NCI-H748 (cell line): Measurements from ENCODE around the gene ABHD12B.
"Not testable (repeated sequence)": the region's sequence is repeated elsewhere in the genome, so short reads cannot be mapped to it uniquely, and the experiment has no call there.

Source experiments
- DNase-seq: peaks from one replicate; lab custom pipeline; 2025; ENCODE audit not compliant: unreplicated experiment; lab: John Stamatoyannopoulos, UW

Gene ABHD12B

DNA sequence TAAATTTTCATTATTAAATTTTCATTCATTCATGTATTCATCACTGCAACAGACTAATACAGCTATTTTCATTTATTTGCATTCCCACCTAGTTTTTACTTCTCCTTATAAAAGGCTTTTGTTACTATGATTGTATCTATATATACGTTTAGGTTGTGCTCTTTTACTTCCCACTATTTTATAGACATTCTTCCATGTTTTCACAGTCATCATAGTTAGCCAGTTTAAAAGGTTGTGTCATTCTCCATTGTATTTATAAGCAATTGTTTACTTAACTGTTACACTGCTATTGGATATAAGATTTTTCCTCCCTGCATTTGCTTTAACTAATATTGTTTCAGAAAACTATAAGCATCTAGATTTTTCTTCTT lies 12.0 kb downstream of the ABHD12B start:
- DNase-seq = no peak

DNA sequence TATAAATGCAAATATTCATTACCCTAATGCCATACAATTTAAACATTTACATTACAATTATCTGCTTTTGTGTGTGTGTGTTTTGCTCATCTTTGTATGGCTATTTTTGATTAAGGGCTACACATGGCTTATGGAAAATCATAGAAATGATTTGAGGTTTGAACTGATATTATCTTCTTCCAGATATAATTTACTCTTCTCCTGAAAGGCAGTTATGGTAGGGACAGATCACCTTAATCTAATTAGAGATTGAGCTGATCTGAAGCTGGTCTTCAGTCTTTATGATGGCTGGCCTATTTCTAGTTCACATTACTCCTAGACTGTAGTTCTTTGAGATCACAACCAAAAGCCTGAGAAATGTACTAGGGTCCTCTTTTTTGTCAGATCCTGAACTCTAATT lies 15.6 kb downstream of the ABHD12B start:
- DNase-seq = no peak

DNA sequence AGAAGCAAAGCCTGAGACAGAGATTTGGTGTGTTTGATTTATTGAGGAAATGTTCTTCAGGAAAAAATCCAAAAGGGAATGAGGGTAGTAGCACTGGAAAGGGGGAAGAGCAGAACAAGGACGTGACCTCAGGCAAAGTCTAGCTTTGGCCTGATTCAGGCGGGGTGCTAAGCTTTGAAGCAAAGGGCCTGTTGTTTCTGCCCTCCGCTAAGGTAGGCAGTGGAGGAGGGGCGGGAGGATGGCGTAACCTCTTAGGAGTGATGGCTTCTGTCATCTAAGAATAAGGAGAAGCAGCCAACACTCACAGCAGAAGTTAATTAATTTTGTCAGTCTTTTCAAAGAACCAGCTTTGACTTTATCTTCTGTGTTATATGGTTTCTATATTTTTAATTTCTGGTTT lies 20.4 kb downstream of the ABHD12B start:
- DNase-seq = no peak

GRCh38 chr14:50896421-50896820 lies 24.6 kb downstream of the ABHD12B start:
- peak; percentile 4 for DNase-seq

- not testable (repeated sequence) for DNase-seq
Observed at GRCh38 chr14:50897005-50897404, 25.2 kb downstream of the ABHD12B start.

- no peak for DNase-seq
Observed at GRCh38 chr14:50897658-50898175, 25.9 kb downstream of the ABHD12B start.

DNA sequence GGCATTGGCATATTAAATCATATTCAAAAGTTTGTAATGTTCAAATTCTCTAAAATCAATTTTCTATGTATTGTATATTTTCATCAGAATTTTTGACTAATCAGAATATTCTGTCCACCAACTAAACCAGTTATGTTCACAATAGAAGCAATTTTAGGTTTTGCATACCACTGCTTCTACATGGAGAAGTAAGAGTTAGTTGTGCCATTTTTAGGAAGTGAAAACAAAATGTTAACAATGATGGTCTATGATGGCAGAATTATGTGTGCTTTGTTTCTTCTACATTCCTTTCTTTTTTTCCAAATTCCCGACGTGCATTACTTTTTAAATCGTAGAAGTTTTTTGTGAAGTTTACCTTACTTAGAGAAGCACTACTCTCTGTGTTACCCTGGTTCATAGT lies 29.5 kb downstream of the ABHD12B start:
- DNase-seq = no peak

DNA sequence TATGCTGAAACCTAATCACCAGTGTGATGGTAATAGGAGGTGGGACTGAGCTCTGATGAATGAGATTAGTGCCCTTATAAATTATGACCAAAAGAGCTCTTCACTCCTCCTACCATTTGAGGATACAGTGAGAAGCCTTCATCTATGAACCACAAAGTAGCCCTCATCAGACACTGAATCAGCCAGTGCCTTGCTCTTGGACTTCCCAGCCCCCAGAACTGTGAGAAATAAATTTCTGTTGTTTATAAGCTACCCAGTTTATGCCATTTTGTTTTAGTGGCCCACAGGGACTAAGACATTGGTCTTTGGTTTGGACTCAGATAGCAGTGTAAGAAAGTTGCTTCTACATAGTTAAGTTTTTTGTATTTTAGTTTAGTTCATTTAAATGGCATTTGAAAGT lies 32.9 kb downstream of the ABHD12B start:
- no peak for DNase-seq

- peak; percentile 85 for DNase-seq
Observed at GRCh38 chr14:50906326-50907065, 34.6 kb downstream of the ABHD12B start.

DNA sequence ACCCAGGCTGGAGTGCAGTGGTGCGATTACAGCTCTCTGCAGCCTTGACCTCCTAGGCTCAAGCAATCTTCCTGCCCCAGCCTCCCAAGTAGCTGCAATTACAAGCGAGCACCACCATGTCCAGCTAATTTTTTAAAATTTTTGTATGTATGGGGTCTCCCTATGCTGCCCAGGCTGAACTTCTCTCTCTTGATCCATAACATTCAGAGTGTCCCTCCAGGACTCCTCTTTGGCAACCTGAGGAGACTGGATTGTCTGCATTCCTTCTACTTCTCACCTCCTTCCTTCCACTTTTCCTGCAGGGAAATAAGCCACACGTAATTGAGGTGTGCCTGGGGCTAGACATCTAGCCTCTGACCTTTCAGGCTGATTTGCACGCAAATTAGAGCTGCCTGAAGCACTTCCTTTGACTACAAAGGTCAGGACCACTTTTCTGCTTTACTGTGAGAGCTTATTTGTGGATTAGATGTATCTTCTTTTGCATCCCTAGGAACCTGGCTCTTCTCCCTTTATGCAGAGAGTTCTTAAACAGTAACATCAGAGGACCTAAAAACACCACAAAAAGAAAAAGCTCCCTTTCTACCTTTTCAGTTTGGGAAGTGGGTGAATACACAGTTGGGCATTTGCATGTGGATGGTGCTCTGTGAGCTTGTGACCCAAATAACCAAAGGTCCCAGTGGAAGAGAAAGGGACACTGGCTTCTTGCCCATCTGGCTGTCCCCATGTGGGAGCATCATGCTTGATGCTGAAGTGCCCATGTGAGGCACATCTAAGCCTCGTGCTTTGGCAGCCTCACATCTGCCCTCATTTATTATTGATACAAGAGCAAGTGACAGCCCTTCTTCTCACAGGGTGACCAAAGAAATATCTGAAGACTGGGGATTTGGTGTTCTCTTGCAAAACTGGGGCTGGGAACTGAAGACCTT lies 38.9 kb downstream of the ABHD12B start:
- DNase-seq = no peak

GRCh38 chr14:50917449-50917848 lies 45.6 kb downstream of the ABHD12B start:
- no peak for DNase-seq

DNA sequence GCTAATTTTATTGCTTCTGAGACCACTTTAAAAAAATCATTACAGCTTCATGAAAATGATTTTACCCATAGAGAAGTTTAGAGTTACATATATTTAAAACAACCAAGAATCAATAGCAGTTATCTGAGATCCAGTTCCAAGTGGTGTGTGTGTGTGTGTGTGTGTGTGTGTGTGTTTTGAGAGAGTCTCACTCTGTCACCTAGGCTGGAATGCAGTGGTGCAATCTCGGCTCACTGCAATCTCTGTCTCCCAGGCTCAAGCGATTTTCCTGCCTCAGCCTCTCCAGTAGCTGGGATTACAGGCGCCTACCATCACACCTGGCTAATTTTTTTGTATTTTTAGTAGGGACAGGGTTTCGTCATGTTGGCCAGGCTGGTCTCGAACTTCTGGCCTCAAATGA lies 47.7 kb downstream of the ABHD12B start:
- not testable (repeated sequence) for DNase-seq

- DNase-seq = peak; percentile 36
Observed at GRCh38 chr14:50920482-50921230, 48.8 kb downstream of the ABHD12B start.

DNA sequence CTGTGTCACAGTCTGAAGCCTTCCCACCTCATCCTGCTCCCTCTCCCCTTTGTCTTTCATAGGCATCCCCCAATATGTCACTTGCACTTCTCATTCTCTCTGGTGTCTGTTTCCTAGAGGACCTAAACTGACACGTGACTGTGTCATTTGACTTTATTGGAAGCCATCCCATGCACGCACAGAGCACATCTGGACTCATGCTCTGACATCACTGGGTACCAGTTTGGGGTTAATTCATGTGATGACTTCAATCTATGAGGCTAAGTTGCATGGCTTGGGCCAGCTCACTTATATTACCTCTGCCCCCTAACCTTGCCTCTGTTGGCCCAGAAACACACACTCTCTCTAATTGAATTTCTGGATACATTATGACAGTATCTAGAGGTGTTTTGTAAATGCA lies 51.0 kb downstream of the ABHD12B start:
- no peak for DNase-seq

- DNase-seq = no peak
Observed at GRCh38 chr14:50924236-50924635, 52.4 kb downstream of the ABHD12B start.

DNA sequence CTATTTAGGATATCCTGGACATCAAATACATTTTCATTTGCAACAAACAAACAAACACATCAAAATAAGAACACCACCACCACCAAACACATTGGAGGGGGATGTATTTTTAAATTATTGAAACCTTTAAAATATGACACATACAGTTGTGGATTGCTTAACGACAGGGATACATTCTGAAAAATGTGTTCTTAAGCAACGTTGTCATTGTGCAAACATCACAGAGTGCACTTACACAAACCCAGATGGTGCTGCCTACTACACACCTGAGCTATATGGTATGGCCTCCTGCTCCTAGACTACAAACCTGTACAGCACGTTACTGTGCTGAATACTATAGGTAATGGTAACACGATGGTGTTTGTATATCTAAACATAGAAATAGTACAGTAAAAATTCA lies 53.0 kb downstream of the ABHD12B start:
- no peak for DNase-seq

DNA sequence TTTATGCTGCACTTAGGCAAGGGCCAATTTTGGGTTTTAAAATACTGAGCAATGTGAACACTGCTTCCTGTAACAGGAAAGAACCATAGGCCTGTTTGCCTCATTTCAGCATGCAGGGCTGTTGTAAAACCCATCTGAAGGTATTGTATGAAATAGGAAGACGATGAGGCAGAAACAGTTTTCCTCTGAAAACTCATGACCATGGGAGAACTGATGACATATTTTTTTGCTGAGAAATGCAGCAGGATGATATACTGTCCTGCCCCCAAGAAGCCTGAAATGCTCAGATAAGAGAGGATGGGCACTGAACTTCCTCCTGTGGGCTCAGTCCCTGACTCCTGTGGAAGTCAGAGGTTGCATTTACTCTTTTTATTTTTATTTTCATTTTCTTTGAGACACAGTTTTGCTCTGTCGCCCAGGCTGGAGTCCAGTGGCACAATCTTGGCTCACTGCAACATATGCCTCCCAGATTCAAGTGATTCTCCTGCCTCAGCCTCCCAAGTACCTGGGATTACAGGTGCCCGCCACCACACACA lies 55.1 kb downstream of the ABHD12B start:
- DNase-seq = no peak

GRCh38 chr14:50928002-50928635 lies 56.3 kb downstream of the ABHD12B start:
- no peak for DNase-seq

DNA sequence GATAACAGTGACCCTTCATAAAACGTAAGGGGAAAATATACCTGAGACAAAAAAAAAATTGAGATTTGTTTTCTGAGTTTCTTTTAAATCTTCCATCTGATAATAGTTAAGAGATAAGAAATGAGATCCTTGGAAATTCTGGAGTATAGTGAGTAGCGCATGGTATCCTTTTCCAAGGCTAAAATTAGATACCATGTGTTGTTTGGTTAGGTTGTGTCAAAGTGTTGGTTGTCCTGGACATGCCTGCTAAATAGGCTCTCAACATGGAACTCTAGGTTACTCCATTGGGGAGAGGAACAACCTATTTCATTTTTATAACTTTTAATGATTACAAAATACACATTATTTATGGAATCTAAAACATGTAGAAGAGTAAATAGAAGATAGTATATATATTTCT lies 57.7 kb downstream of the ABHD12B start:
- DNase-seq = no peak

DNA sequence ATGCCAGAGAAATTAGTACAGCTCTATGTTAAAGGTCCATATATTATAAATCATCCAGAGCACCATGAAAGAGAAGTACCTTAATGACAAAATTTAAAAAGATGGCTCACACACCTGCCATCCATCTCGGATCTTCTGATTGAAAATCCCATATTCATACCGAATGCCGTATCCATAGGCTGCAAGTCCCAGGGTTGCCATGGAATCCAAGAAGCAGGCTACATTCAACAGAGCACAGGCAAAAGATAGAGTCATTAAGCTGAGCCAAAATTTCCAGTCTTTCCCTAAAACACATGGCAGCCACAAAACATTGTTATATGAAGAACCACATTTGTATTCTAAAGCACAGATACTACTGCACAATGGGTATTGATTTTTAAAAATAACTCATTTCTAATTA lies 59.7 kb downstream of the ABHD12B start:
- no peak for DNase-seq

- no peak for DNase-seq
Observed at GRCh38 chr14:50932156-50932555, 60.3 kb downstream of the ABHD12B start.
